DOHH2 (cell line): ENCODE results near the gene PLEKHG4B.

ENCODE experiments used
- H3F3A ChIP-seq: fragments of 200-600 bp; sonication (generic), shearing (Covaris generic); 2 replicates; pipeline ENCODE4 v1.6.0; 2016; ENCODE audit warnings: antibody characterized with exemption, mild to moderate bottlenecking; ENCODE audit not compliant: control insufficient read depth, insufficient read depth
- H3K27ac ChIP-seq: fragments of 200-600 bp; sonication (generic); 2 replicates; pipeline ENCODE4 v1.5.1; 2014; ENCODE audit warnings: low read depth, mild to moderate bottlenecking, low read length, moderate library complexity
- H3K27me3 ChIP-seq: fragments of 200-600 bp; sonication (generic); 2 replicates; pipeline ENCODE4 v1.6.1; 2014; ENCODE audit warnings: mild to moderate bottlenecking, low read length, mixed read lengths; ENCODE audit not compliant: control insufficient read depth
- H3K36me3 ChIP-seq: fragments of 200-600 bp; sonication (generic); 2 replicates; pipeline ENCODE4 v1.6.1; 2014; ENCODE audit warnings: mild to moderate bottlenecking, low read length, moderate library complexity, mixed read lengths; ENCODE audit not compliant: control insufficient read depth
- H3K4me1 ChIP-seq: fragments of 200-600 bp; sonication (generic); 2 replicates; pipeline ENCODE4 v1.6.1; 2014; ENCODE audit warnings: mild to moderate bottlenecking, low read length, mixed read lengths; ENCODE audit not compliant: control insufficient read depth
- H3K4me2 ChIP-seq: fragments of 200-600 bp; sonication (generic); 2 replicates; pipeline ENCODE4 v1.6.0; 2014; ENCODE audit warnings: mild to moderate bottlenecking, low read length, moderate library complexity
- H3K4me3 ChIP-seq: fragments of 200-600 bp; sonication (generic); 2 replicates; pipeline ENCODE4 v1.5.1; 2014; ENCODE audit warnings: mild to moderate bottlenecking, low read length, mixed read lengths
- H3K79me2 ChIP-seq: fragments of 200-600 bp; sonication (generic); 2 replicates; pipeline ENCODE4 v1.6.1; 2014; ENCODE audit warnings: mild to moderate bottlenecking, low read length, mixed read lengths; ENCODE audit not compliant: control insufficient read depth
- H3K9me2 ChIP-seq: fragments of 200-600 bp; sonication (generic); replicated peaks from 2 replicates; pipeline ENCODE4 v1.6.1; 2014; ENCODE audit warnings: mild to moderate bottlenecking, low read length, mixed read lengths; ENCODE audit not compliant: control insufficient read depth
- H3K9me3 ChIP-seq: fragments of 200-600 bp; sonication (generic); 2 replicates; pipeline ENCODE4 v1.6.1; 2014; ENCODE audit warnings: antibody characterized with exemption, low read length, mixed read lengths; ENCODE audit not compliant: control insufficient read depth, insufficient read depth
- H4K20me1 ChIP-seq: fragments of 200-600 bp; sonication (generic); 2 replicates; pipeline ENCODE4 v1.6.0; 2014; ENCODE audit warnings: low read depth, mild to moderate bottlenecking, antibody characterized with exemption, low read length, moderate library complexity; ENCODE audit not compliant: control insufficient read depth, insufficient read depth
- EZH2phosphoT487 ChIP-seq: fragments of 200-600 bp; sonication (generic); IDR thresholded peaks from 2 replicates; pipeline ENCODE4 v1.6.1; 2017; ENCODE audit warnings: borderline replicate concordance, mild to moderate bottlenecking, antibody characterized with exemption, low read length, moderate library complexity, mixed read lengths
- TF ChIP-seq, protein P1 (sequence below): fragments of 200-600 bp; sonication (generic); IDR thresholded peaks from one replicate; pipeline ENCODE4 v1.5.1; 2014; ENCODE audit warnings: antibody characterized with exemption, mild to moderate bottlenecking, low read depth, low read length; ENCODE audit not compliant: poor library complexity, severe bottlenecking

PLEKHG4B gene

DNA sequence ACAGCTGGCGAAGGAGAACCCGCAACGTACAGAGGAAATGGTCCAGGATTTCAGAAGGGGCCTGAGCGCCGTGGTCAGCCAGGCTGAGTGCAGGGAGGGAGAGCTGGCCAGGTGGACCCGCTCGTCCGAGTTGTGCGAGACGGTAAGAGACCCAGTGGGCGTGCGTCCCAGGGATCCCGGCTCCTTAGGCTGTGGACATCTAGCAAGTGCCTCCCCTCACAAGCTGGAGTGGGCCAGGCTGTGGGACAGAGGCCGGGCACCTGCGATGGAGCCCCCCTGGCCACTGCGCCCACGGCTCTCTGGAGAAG, 69.8 kb downstream of the PLEKHG4B start:
- Histone ChIP-seq H3K4me2 (no peak overlapping the region), H3F3A (no peaks in the 10 kb centered on the region), H3K4me3 (no peak overlapping the region), H4K20me1 (no peaks in the 10 kb centered on the region), H3K9me3 (no peaks in the 10 kb centered on the region), H3K79me2 (no peaks in the 10 kb centered on the region), H3K36me3 (no peaks in the 10 kb centered on the region), H3K9me2 (no peaks in the 10 kb centered on the region), H3K27me3 (no peaks in the 10 kb centered on the region), H3K27ac (no peak overlapping the region), H3K4me1 (no peaks in the 10 kb centered on the region)
- no peak for TF ChIP-seq EZH2phosphoT487
- TF ChIP-seq, protein P1, sequence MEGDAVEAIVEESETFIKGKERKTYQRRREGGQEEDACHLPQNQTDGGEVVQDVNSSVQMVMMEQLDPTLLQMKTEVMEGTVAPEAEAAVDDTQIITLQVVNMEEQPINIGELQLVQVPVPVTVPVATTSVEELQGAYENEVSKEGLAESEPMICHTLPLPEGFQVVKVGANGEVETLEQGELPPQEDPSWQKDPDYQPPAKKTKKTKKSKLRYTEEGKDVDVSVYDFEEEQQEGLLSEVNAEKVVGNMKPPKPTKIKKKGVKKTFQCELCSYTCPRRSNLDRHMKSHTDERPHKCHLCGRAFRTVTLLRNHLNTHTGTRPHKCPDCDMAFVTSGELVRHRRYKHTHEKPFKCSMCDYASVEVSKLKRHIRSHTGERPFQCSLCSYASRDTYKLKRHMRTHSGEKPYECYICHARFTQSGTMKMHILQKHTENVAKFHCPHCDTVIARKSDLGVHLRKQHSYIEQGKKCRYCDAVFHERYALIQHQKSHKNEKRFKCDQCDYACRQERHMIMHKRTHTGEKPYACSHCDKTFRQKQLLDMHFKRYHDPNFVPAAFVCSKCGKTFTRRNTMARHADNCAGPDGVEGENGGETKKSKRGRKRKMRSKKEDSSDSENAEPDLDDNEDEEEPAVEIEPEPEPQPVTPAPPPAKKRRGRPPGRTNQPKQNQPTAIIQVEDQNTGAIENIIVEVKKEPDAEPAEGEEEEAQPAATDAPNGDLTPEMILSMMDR = no peak

- no peaks in the 10 kb centered on the region for H3K79me2 ChIP-seq
- no peaks in the 10 kb centered on the region for H3K4me1 ChIP-seq
- H3K4me2 ChIP-seq = no peak overlapping the region
- no peaks in the 10 kb centered on the region for H3K36me3 ChIP-seq
- no peak overlapping the region for H3K27ac ChIP-seq
- TF ChIP-seq EZH2phosphoT487 = no peak
- TF ChIP-seq, protein P1 = no peak
- H3K4me3 ChIP-seq = no peak overlapping the region
- H3K9me2 ChIP-seq = no peaks in the 10 kb centered on the region
- H3F3A ChIP-seq = no peaks in the 10 kb centered on the region
- H3K27me3 ChIP-seq = no peaks in the 10 kb centered on the region
- H4K20me1 ChIP-seq = no peaks in the 10 kb centered on the region
- no peaks in the 10 kb centered on the region for H3K9me3 ChIP-seq
Measured at GRCh38 chr5:162190-162564, 70.2 kb downstream of the PLEKHG4B start.

GRCh38 chr5:162565-163337, 70.8 kb downstream of the PLEKHG4B start:
- Histone ChIP-seq H3K27ac (no peak overlapping the region), H3K4me1 (no peaks in the 10 kb centered on the region), H4K20me1 (no peaks in the 10 kb centered on the region), H3K79me2 (no peaks in the 10 kb centered on the region), H3K4me3 (no peak overlapping the region), H3K9me2 (no peaks in the 10 kb centered on the region), H3K27me3 (no peaks in the 10 kb centered on the region), H3K4me2 (no peak overlapping the region), H3K9me3 (no peaks in the 10 kb centered on the region), H3K36me3 (no peaks in the 10 kb centered on the region), H3F3A (no peaks in the 10 kb centered on the region)
- no peak for TF ChIP-seq EZH2phosphoT487
- TF ChIP-seq, protein P1 = no peak

DNA sequence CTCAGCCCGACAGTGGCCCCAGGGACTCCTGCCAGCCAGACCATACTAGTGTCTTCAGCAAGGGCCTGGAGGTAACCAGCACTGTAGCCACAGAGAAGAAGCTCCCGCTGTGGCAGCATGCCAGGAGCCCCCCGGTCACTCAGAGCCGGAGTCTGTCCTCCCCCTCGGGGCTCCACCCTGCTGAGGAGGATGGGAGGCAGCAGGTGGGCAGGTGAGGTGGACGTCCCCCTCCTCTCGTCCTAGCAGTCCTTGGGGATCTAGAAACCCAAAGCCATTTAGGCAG, 71.3 kb downstream of the PLEKHG4B start:
- Histone ChIP-seq H3F3A (no peaks in the 10 kb centered on the region), H3K27ac (no peak overlapping the region), H3K9me3 (no peaks in the 10 kb centered on the region), H4K20me1 (no peaks in the 10 kb centered on the region), H3K79me2 (no peaks in the 10 kb centered on the region), H3K4me1 (no peaks in the 10 kb centered on the region), H3K9me2 (no peaks in the 10 kb centered on the region), H3K4me3 (no peak overlapping the region), H3K36me3 (no peaks in the 10 kb centered on the region), H3K27me3 (no peaks in the 10 kb centered on the region), H3K4me2 (no peak overlapping the region)
- TF ChIP-seq, protein P1 = no peak
- no peak for TF ChIP-seq EZH2phosphoT487
